ENCODE data around the gene ITPK1.

The ITPK1 gene

DNA sequence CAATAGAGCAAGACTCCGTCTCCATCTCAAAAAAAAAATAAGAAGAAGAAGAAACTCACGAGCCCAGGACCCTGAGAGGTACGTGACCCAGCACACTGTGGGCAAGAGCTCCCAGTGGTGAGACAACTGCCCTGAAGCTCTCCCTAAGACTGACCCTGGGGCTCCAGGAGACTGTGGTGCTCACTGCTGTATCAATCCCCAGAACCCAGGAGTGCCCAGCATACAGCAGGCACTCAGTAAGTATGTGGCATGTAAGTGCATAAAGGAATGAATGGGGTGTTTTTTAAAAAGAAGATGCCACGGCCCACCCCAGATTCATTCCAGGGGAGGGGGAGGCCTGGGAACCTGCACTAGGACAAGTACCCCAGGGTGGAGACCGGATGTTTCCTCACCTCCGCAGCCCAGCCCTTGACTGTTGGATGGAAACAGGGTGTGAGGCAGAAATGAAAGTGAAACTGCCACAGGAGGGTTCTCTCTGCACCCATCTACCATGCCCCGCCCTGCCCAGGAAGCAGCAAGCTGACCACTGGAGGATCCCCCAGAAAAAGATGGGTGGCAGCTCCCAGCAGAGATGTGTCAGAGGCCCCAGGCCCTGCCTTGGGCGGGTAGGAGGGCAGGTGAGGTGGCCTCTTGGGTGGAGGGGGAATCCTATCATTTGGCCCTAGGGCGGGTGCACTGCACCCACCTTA, 12.2 kb downstream of the ITPK1 start:
- peak; percentile 60 for DNase-seq

DNA sequence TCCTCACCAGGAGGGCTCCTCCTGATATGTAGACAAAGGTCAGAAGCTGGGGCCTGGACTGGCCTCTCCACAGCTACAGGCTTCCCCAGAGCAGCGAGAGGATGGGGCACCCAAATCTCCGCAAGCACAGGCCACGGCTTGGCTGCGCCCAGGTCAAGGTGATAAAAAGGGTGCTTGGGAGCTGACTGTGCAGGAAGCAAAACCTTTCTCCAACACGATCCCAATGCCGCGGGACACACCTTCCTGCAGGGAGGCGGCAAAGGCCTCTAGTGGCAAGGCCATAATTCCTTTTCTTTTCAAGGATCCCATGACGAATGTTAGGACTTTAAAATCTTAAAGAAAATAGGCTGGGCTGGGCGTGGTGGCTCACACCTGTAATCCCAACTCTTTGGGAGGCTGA, 13.6 kb downstream of the ITPK1 start:
- no peak for DNase-seq

DNA sequence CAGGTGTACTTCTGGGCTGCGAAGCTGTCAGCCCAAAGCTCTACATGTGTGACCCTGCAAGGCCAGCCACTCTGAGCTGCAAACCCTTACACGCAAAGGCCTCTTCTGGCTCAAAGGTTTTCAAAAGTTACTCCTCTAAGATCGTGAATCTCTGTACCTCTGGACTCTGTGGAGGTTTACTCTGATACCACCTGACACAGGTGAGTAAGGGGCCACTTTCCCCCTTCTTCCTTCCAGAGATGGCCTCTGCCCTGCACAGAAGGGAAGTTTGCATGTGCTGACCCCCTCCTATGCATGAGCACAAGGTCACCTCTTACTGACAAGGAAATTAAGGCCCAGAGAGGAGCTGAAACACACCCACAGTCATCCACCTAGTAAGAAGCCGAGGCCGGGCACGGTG, 14.5 kb downstream of the ITPK1 start:
- DNase-seq = no peak

DNA sequence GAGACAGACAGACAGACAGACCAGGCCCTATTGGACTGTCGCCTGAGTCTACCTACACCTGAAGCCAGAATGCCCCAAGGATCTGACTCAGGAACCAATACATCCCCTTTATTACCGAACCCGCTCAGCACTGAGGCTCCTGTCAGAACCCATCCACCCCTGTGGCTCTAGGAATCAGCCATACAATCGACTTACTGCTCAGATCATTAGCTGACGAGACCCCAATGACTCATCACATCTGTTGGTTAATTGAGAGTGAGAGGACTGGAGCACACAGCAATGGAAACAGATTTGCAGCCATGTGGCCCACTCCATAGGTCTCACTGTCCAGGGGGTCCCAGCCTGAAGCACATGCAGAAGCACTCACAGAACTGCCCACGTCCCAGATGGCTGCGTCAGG, 15.2 kb downstream of the ITPK1 start:
- no peak for DNase-seq

DNA sequence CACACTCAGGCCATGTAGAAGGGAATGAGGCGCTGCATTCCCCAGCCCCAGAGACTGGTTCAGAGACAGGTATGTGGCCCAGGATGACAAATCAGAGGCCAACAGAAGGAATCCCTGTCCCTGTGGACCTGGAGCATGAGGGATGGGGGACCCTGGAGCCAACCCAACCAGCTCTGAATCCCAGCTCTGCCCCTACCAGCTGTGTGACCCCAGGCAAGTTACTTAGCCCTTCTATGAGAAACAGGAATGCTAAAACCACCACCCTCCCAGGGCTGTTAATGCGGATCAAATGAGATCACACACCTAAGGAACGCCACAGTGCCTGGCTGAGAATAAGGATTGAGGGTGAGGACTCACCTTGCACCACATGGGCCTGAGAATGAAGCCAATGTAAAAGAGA, 15.6 kb downstream of the ITPK1 start:
- no peak for DNase-seq

DNA sequence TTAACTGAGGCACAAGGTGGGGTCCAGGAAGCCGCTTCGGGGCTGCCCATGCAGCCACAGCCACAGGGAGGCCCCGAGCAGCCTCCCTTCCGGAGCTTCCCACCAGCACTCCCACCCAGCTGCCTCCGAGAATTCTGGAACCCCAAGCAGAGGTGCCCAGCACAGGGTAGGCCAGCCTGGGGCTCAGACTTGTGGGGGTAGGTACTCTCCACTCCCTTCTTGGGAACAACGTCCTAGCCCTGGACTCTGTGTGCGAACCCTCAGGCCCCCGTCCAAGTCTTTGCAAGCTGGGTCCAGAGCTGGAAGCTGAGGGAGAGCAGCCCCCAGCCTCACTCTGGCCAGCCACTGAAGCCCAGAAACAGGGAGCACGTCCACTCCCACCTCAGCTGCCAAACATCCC, 16.1 kb downstream of the ITPK1 start:
- no peak for DNase-seq

DNA sequence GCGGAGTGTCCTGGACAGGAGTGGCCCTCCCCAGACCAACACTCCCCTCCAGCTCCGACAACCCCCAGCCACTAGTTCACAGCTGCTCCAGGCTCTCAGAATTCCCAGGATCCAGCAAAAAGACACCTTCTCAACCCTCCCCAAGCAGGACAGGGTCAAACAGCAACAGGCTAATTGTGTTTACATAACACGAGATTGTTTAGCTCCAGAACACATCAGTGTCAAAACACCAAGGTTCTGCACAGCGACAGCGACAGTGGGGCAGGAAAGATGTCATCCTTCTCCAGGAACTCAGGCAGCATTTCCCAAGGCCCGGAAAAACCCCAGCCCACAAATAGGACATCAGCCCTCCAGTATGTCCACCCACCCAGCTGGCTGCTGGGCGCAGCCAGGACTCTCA, 16.5 kb downstream of the ITPK1 start:
- DNase-seq = no peak

DNA sequence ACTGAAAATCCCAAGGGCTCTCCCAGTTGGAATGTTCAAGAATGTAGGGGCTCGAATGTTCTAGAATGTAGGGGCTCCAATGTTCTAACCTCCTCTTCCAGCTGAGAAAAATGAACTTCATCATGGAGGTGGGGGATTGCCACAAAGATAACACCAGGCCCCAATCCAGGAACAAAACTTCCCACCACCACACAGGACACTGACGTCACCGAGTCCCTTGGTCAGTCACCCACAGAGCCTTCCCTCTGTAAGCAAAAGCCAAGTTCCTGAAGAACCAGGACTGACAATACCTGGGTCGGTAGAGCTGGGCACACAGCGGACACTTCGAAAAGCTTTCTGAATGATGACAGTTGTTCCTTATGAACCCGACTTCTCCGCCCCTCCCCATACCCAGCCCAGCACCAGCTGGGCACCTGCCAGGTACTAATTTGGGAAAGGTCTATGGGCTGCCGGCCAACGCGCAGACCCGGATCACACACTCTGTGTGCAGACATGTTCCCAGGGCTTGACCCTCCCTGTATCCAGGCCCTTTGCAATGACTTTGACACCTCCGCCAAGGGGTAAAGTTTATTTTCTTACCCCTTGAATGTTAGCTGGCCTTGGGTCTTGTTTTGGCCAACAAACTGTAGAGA, 18.9 kb downstream of the ITPK1 start:
- DNase-seq = no peak

DNA sequence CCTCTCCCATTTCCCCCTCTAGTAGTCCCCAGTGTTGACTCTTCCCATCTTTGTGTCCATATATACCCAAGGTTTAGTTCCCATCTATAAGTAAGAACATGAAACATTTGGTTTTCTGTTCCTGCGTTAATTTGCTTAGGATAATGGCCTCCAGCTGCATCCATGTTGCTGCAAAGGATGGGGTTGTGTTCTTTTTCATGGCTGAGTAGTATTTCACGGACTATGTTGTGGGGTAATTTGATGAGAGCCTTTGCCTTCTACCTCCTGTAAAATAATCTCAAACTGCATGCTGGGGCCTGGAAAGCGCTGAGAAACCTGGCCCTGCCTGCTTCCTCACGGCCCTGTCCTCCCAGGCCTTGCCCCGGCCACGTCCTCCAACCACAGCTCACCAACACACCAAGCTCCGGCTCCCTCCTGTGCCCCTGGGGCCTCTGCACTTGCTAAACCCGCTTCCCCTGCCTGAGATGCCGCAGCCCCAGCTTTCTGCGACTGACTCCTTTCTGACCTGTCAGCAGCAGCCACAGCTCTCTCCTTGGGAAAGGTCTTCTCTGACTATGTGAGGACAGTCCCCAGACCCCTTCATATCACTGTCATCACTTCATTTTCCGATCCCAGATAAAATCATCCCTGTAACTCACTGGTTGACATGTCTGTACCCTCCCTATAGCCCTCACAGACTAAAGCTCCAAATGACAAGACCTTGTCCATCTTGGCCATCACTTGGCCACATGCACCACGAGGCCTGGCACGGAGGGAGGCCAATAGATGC, 19.8 kb downstream of the ITPK1 start:
- no peak for DNase-seq

DNA sequence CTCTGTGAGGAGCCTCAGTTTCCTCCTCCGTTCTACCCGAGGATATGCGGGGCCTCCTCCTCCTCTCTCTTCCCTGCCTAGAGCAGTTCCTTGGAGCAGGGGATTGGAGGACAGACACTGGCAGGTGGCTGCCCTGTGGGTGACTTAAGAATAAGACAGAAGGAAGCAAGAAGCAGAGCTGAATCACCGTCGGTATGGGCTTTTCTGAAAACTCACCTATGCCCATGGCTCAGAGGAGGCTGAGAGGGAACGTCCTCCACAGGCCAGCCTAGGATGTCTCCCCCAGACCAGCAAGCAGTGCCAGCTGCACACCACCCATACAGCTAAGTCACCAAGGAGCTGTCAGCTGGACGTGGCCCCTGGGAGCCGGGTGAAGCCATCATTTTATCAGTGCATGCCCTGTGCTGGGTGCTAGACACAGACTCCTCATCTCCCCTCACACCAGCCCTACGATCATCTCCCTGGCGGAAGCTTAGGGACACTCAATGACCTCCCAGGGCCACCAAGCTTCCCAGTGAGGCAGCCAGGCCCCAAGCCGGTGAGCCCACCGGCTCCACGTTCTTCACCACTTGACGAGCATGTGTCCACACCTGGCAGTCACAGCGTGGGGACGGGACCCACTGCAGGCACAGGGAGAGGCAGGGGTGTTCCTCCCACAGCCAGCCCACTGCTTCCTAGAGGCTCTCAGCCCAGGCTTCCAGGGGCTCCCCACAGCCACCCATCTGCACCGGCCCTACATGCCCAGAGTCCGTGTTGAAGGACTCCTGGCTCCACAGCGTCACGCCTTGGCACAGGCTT, 21.4 kb downstream of the ITPK1 start:
- DNase-seq = no peak

DNA sequence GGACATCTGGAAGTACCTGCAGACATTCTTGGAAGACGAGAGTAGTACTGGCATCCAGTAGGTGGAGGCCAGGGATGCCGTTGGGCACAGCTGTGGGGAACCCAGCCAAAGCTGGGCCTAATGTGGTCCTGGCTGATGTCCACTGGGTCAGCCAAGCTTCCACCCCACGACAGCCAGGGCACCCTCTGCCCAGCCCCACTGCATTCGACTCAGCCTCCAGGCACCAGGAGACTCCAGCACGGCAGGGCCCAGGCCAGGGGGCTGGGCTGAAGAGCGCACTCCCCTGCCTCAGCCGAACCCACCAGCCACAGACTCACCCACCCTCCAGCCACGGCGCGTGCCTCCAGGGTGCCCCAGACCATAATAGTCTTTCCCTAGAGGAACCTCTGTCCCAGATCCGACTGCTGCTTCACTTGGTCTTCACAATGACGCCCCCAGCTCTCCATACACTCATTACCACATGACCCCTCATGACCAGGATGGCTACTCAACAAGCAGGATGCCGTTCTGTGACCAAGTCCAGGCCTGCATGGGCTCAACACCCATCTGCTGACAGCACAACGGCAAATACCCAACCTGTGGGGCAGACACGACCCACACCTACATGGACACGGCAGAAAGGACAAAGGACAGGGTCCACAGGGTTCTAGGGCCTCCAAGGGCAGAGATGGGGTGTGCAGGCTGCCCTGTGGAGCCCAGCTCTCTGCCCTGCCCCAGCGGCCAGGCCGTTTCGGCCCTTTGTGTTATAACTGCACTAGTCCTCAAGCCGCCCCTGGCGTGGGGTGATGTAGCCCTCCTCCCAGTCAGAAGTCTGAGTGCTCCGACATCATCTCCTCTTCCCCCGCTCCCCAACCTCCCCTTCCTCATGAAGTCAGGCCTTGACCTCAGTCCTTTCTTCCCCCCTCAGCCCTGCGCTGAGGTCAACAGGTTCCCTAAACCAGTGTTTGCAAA, 22.8 kb downstream of the ITPK1 start:
- no peak for DNase-seq

DNA sequence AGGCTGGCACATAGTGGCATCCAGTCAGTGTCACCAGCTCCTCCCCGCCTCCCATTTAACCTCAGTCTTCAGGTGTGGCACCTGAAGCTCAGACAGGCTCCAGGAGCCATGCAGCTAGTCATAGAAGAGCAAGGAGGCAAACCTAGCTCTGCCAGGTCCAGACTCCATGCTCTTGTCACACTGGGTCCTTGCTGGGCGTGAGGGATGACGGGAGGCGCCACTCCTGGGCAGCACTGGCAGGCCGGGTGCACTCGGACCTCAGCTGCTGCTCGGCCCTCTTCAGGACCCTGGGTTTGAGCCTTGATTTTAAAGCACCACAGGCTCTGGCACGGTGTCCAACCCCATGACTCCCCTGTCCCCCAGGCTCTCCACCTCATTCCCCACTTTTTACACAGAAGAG, 24.1 kb downstream of the ITPK1 start:
- DNase-seq = no peak

DNA sequence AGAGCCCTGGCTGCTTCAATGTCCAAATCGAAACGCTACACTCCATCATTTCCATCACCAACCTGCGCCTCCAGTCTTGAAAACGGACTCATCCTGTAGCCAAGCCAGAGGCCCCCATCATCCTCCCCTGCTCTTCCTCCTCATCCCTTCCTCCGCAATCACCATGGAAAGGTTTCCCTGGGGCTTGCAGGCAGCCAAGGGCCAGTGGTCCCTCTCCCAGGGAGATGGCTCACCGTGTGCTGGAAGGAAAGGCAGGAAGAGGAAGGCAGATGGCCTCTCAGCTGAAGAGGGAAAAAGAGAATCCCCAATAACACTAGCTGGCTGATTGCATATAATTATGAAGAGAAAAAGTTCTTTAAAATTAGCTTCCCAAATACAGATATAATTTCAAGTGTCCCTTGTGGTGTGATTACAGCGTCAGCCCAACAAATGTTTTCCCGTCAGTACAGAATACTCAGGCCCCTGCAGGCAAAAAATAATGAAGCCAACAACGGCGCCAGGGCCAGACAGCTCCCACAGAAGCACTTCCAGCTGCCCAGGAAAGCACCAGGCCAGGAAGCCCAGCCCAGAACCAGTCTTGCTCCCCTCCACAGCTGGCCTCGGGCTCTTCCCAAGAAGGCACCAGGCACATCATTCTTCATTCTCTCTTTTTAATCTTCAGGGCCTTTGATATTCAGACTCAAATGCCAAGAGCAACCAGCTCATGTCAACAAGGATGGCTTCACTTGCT, 24.7 kb downstream of the ITPK1 start:
- DNase-seq = no peak

DNA sequence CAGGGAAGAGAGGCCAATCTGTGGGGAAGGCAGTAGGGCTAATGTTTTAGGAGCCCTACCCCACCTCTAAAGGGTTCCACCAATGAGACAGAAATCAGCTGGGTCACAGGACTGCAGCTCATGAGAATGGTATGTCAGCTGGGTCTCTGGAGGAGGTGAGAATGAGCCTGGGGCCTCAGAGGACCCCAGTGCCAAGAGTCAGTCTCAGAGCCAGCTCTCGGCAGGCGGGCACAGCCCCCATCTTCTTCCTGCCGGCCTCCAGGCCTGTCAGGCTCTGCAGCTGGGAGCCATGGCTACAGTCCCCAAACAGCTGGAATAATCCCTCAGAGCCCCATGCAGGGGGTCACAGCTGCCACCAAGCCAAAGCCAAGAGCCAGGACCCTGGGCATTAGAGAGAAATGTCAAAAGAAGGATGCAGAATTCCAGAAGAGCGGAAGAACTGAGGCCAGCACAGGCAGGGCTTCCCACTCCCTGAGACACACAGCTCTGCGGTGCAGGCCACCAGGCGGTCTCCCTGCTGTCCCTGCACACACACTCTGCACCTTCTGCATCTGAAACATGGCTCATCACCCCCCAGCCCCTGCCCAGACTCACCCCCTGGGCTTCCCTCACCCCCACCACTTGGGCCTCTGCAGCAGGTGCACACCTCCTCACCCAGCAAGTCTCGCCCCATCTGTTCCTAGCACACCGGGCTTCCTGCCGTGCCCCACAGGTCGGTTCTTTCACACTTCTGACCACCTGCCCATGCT, 26.0 kb downstream of the ITPK1 start:
- DNase-seq = no peak

DNA sequence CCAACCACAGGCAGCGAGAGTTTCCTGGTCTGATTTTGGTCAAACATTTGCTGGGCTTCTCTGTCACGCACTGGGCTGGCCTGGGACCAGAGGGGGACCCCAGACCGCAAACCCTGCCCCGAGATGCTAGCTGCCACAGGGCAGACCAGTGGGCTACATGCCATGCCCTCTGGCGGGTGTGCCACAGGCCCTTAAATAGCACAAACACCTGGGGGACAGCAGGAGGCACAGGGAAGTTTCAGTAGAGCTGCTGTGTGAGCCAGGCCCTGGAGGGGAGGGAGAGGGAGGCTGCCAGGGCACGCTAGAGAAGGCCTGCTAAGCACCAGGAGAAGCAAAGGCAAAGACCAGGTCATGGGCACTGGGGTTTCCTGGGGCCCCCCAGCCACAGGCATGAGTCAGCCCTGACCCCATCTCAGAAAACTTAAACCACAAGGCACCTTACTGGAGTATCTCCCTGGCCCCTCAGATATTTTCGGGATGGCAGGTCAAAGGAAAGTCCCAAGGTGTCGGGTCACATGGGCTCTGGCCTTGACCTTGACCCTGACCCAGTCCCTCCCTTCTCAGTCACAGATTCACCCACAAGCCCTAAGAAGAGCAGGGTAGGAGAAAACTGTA, 29.2 kb downstream of the ITPK1 start:
- DNase-seq = no peak

DNA sequence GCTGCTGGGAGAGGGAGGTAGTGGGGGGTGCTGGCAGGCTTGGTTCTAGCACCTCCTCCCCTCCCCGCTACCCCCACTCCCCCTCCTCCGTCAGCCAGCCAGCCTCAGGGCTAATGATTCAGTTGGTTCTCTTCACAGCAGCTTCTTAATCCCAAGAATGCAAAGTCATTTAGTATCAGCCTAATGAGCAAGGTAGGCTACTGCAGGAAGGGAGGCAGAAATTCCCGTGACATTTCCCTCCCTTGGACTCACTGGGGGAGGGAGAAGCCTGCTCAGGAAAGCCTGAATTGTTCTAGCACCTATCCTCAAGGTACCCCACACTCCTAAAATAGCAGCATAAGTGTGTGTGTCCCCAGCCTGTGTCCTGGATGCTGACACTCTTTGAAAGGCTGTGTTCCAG, 29.8 kb downstream of the ITPK1 start:
- no peak for DNase-seq

DNA sequence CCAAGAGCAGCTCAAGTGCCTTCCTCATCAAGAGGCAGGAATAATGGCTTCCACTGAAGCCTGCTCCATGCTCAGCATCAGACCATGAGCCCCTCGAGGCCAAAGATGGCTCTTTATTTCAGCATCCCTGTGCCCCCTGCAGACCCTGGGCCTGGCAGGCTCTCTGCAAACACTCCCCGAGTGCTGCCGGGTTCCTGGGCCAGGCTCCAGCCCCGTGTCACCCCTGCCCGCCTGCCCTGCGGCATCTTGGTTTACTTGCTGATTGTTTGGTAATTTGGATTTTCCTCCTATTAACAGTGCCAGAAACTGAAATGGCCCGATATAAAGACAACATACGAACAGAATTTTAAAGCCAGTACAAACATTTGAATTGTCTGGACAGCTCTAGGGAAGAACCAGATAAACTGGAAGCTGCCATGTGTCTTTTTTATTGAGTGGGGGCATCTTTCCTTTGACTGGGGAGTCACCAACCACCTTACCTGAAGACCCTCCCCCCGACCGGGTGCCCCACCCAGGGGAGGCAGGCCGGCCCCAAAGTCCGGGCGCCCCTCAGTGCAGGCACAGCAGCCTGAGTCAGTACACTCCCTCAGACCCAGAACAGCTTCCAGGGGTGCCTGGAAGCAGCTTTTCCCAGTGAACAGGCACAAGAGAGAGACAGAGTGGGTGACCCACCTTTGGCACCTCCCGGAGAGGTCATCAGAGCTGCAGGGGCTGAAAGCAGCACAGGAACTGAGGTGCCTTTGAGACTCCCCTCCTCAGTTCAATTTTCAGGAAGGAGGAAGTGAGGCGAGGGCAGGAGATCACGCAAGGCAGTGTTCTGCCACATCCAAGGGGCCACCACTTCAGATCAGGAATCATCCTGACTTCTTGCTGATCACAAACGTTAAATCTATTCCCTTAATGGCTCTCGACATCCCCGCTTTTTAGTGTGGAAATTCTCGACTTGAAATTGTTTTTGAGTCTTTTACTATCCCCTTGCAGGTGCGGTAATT, 30.6 kb downstream of the ITPK1 start:
- DNase-seq = no peak

DNA sequence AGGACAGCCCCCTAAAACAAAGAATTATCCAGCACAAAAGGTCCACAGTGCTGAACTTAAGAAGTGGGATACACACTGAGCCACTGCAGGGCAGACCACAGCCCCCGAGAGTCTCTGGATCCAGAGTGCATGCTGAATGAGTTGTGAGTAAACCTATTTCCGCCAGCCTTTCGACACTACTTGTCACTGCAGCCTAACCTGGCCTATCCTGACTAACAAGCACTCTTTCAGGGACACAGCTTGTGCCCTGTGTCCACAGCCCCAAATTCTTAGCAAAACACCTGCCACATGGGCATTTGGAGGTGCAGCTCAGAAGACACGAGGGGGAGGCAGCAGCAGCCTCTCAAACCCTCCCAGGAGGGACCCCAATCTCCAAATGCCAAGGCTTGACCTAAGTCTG, 31.3 kb downstream of the ITPK1 start:
- no peak for DNase-seq

DNA sequence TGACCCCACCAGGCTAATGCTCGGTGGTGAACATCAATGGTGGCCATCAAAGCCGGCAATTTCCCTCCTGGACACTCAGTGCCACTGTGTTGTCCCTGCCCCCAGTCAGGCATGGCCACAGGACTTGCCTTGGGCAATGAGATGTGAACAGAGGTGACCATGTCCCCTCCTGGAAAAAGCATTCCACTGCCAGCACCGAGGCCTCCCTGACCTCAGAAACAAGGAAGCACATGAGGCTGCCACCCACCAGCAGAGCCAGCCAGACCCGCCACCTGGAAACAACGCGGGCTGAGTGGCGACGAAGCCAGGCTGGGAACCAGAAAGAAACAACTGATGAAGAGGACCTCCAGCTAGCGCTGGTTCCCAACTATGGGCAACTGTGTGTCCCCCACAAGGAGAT, 31.8 kb downstream of the ITPK1 start:
- no peak for DNase-seq
